Measurements from ENCODE around the gene ZNF529. TPM values are rescaled to one million over a fixed set of nuclear protein-coding genes. Genes with fewer than 3 reads are reported as not detected.
A peak's percentile ranks its signal among the peaks of the same experiment; 100 is the strongest.

ZNF529 gene
- total and polyA plus RNA-seq, 2 donors (not counting 1 experiment from before 2014, with no cell fraction given): 11.1 to 33.2 TPM

DNA sequence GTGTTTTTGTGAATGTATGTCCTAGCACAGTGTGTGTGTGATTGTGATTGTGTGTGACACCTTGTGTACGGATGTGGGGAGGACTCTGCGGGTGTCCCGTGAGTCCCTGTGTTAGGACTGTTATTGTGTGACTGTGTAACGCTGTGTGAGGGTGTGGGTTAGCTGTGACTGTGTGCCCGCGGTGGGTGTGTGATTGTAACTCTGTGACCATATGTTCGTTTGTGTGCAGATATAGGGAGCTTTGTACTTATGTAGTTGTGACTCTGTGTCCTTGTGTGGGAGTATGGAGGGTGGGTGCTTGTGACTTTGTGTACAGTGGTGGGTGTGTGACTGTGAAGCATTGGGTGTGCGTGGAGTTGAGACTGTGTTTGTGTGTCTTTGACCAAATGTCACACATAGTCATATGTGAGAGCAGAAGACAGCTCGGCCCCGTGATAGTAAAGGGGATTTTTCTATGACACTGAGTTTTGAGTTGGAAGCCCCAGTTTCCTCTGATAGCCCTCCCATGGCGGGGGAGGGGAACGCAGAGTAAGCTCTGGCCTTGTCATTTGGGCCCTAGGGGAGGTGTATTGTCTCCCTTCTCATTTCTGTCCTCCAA, 44.1 kb downstream of the ZNF529 start:
- Mint-ChIP-seq H3K27me3 (no peaks in the 10 kb centered on the region), H3K4me1 (peaks cover 22% of the 10 kb centered on the region), H3K9me3 (ENCODE audit: insufficient read depth) (peaks cover 11% of the 10 kb centered on the region), H3K4me3 (peak overlapping the region; percentile 100), H3K27ac (peak overlapping the region; percentile 96)
- peak overlapping the region; percentile 77 for H3K9ac ChIP-seq (ENCODE audit: low read length)
- peak overlapping the region; percentile 35 to 96 (median 81) for H3K4me3 ChIP-seq (ENCODE audit: control extremely low read depth in 1 of 5, extremely low read depth in 1 of 5, insufficient read depth in 1 of 5, low read depth in 2 of 5, low read length in 4 of 5)
- H3K27ac ChIP-seq (ENCODE audit: low read length in 2 of 2): peak overlapping the region; percentile 86 to 88
- POLR2A ChIA-PET: interaction anchor here (0.6 to 2.5 kb wide), 6 partner anchors 24 to 689 kb away, joined by 4 to 25 read pairs (median 7); partner anchors contain the start of genes ZFP14, ZNF382, ZNF383 and ZNF529
- TF ChIP-seq CTCF (IDR thresholded peaks at IDR 0.05) (no peak), EZH2 (IDR thresholded peaks at IDR 0.05; ENCODE audit: borderline replicate concordance, insufficient read depth, low read depth, low read length, poor library complexity, severe bottlenecking) (no peak)
- H3K36me3 ChIP-seq (replicated peaks in 1 of 2; ENCODE audit: control extremely low read depth in 1 of 2, control insufficient read depth in 1 of 2, extremely low read depth in 1 of 2, insufficient read depth in 2 of 2, low read length in 1 of 2): peaks cover 0 to 6% of the 10 kb centered on the region in 2 experiments
- H4K20me1 ChIP-seq (ENCODE audit: control insufficient read depth, insufficient read depth, low read length, poor library complexity, severe bottlenecking): no peaks in the 10 kb centered on the region
- peaks cover 53% of the 10 kb centered on the region for H3K79me2 ChIP-seq (ENCODE audit: control insufficient read depth, insufficient read depth, low read length)
- 9% methylated on average over 8 of the region's 12 CpGs for WGBS (ENCODE audit: insufficient coverage)
- H3K9me3 ChIP-seq (ENCODE audit: control extremely low read depth in 1 of 3, control insufficient read depth in 2 of 3, insufficient read depth in 1 of 3, low read length in 2 of 3): peaks cover 3 to 44% (median 16%) of the 10 kb centered on the region in 3 donors
- H3K27me3 ChIP-seq (replicated peaks in 1 of 4; ENCODE audit: control extremely low read depth in 1 of 4, control insufficient read depth in 3 of 4, insufficient read depth in 4 of 4, low read length in 3 of 4): no peaks in the 10 kb centered on the region
- intact Hi-C loops (cut with micrococcal nuclease): loop anchor here (1.0 to 10.0 kb wide), 16 partner anchors 40 to 1065 kb away; partner anchors contain the start of genes TBCB, ZFP14, ZNF345 and ZNF461
- DNase-seq (peak; percentile 59), ATAC-seq (ENCODE audit: low read depth) (no peak)
- peak overlapping the region; percentile 87 for H3K4me2 ChIP-seq (replicated peaks; ENCODE audit: low read depth, low read length, poor library complexity, severe bottlenecking)
- H2AFZ ChIP-seq (ENCODE audit: insufficient read depth, low read depth, low read length, poor library complexity, severe bottlenecking): peak overlapping the region; percentile 97
- CTCF ChIA-PET: interaction anchor here (1.0 to 1.5 kb wide), 3 partner anchors 40 to 112 kb away, joined by 3 to 4 read pairs (median 3); partner anchors contain the start of genes ZNF382 and ZNF566
- peaks cover 16 to 19% of the 10 kb centered on the region in 2 donors for H3K4me1 ChIP-seq (ENCODE audit: control insufficient read depth in 2 of 2, insufficient read depth in 2 of 2, low read length in 2 of 2)
